A549 (cell line): ENCODE measurements around the gene NSUN7. TPM values are rescaled to one million over a fixed set of nuclear protein-coding genes. Genes with fewer than 3 reads are reported as not detected.

Source experiments
- ATAC-seq, 2 experiments: fragments of 200-7000 bp in 1 of 2; fragments of >200 bp in 1 of 2; cut with Nextera tagmentation in 1 of 2; cut with Tn5 transposase in 1 of 2; 3 replicates each; pipeline versions ENCODE4 v1.8.0 to v1.9.1; 2018 to 2020; ENCODE audit warnings: mild to moderate bottlenecking in 1 of 2, moderate library complexity in 1 of 2
- CTCF ChIA-PET: fragments of 300-600 bp; sonication (Branson Sonifier 250); formaldehyde crosslinking; extraction: SDS; loops from one replicate; lab custom pipeline; 2021; ENCODE audit warnings: antibody characterized with exemption, inconsistent platforms; lab: Yijun Ruan, JAX
- POLR2A ChIA-PET: fragments of 350-600 bp; formaldehyde crosslinking; extraction: SDS; loops from one replicate; lab custom pipeline; 2021; ENCODE audit warnings: antibody characterized with exemption, inconsistent platforms; lab: Yijun Ruan, JAX
- DNase-seq, 2 experiments: peaks; one replicate each; pipeline versions ENCODE4 v3.0.0 to v3.0.0-alpha.2; 2011 to 2016; ENCODE audit warnings: low read depth in 1 of 2, low spot score in 1 of 2
- FAIRE-seq: peaks from 2 replicates; lab custom pipeline; 2011; peaks lifted over from hg19 to GRCh38; lab: Jason Lieb, UNC
- H3K27ac ChIP-seq, 2 experiments: fragments of >200 bp; sonication (Bioruptor Twin); formaldehyde crosslinking; 3 replicates each; pipeline ENCODE4 v1.5.1; 2016 to 2017
- H3K4me1 ChIP-seq: fragments of >200 bp; sonication (Bioruptor Twin); formaldehyde crosslinking; 3 replicates; pipeline ENCODE4 v1.6.1; 2016
- H3K4me2 ChIP-seq: fragments of >200 bp; sonication (Bioruptor Twin); formaldehyde crosslinking; 3 replicates; pipeline ENCODE4 v1.6.1; 2016
- H3K4me3 ChIP-seq: fragments of >200 bp; sonication (Bioruptor Twin); formaldehyde crosslinking; 3 replicates; pipeline ENCODE4 v1.5.1; 2016
- H3K9me3 ChIP-seq: fragments of >200 bp; sonication (Bioruptor Twin); formaldehyde crosslinking; 3 replicates; pipeline ENCODE4 v1.6.1; 2016
- ATOH8 ChIP-seq: fragments of 250-450 bp; sonication (Bioruptor Pico); IDR thresholded peaks from 2 replicates; pipeline ENCODE4 v1.5.0; 2020; ENCODE audit warnings: low read depth, mild to moderate bottlenecking, moderate library complexity
- CBX8 ChIP-seq: fragments of 200-600 bp; sonication (generic); IDR thresholded peaks from 2 replicates; pipeline ENCODE4 v1.6.1; 2016
- CEBPB ChIP-seq, 2 experiments: fragments of >200 bp in 1 of 2; sonication (Bioruptor Twin) in 1 of 2; formaldehyde crosslinking in 1 of 2; IDR thresholded peaks; 2 replicates each; pipeline ENCODE4 v1.6.1; 2012 to 2016
- CHD4 ChIP-seq: fragments of 200-600 bp; sonication (generic); IDR thresholded peaks from 2 replicates; pipeline ENCODE4 v1.6.1; 2016; ENCODE audit warnings: antibody characterized with exemption, mild to moderate bottlenecking, borderline replicate concordance
- FOSL2 ChIP-seq, 2 experiments: fragments of 450-650 bp in 1 of 2; fragments of >200 bp in 1 of 2; sonication (Bioruptor Twin) in 1 of 2; formaldehyde crosslinking; IDR thresholded peaks; 2 replicates each; pipeline versions ENCODE4 v1.5.0 to v1.6.1; 2016 to 2020; ENCODE audit warnings: mild to moderate bottlenecking in 1 of 2, moderate library complexity in 1 of 2
- GATA3 ChIP-seq: IDR thresholded peaks from 2 replicates; pipeline ENCODE4 v1.6.1; 2012; ENCODE audit warnings: borderline replicate concordance
- HES2 ChIP-seq: fragments of >200 bp; sonication (Bioruptor Twin); formaldehyde crosslinking; IDR thresholded peaks from 2 replicates; pipeline ENCODE4 v1.6.1; 2016
- HOXB13 ChIP-seq: fragments of 250-450 bp; sonication (Bioruptor Pico); IDR thresholded peaks from 2 replicates; pipeline ENCODE4 v1.5.0; 2020; ENCODE audit warnings: low read depth, mild to moderate bottlenecking, moderate library complexity
- HOXB5 ChIP-seq: fragments of 250-450 bp; sonication (Bioruptor Pico); IDR thresholded peaks from 2 replicates; pipeline ENCODE4 v1.5.0; 2020; ENCODE audit warnings: mild to moderate bottlenecking, moderate library complexity
- JUN ChIP-seq, 2 experiments: fragments of >200 bp; sonication (Bioruptor Twin); formaldehyde crosslinking; IDR thresholded peaks; 2 replicates in 1 of 2; 3 replicates in 1 of 2; pipeline ENCODE4 v1.6.1; 2016 to 2017
- KDM5A ChIP-seq: fragments of 200-600 bp; sonication (generic); IDR thresholded peaks from 2 replicates; pipeline ENCODE4 v1.6.1; 2016; ENCODE audit warnings: antibody characterized with exemption, mild to moderate bottlenecking
- MAZ ChIP-seq: fragments of 150-350 bp; IDR thresholded peaks from 2 replicates; pipeline ENCODE4 v1.6.1; 2014; ENCODE audit warnings: antibody characterized with exemption, low read depth, low read length, borderline replicate concordance
- MYC ChIP-seq: IDR thresholded peaks from 2 replicates; pipeline ENCODE4 v1.6.1; 2012; ENCODE audit warnings: mild to moderate bottlenecking, inconsistent platforms, low read length, improper control_type of control experiment, borderline replicate concordance
- NFE2L2 ChIP-seq: fragments of 150-350 bp; conservative IDR thresholded peaks from 2 replicates; pipeline ENCODE4 v1.6.1; 2014; ENCODE audit warnings: low read length
- PBX3 ChIP-seq: IDR thresholded peaks from 2 replicates; pipeline ENCODE4 v1.6.1; 2012
- RAD21 ChIP-seq, 2 experiments: fragments of >200 bp in 1 of 2; sonication (Bioruptor Twin) in 1 of 2; formaldehyde crosslinking in 1 of 2; IDR thresholded peaks in 1 of 2; conservative IDR thresholded peaks in 1 of 2; 2 replicates in 1 of 2; 3 replicates in 1 of 2; pipeline ENCODE4 v1.6.1; 2012 to 2018; ENCODE audit warnings: inconsistent platforms in 1 of 2
- RARB ChIP-seq: fragments of 250-450 bp; sonication (Bioruptor Pico); IDR thresholded peaks from 2 replicates; pipeline ENCODE4 v1.8.0; 2021; ENCODE audit warnings: mild to moderate bottlenecking, moderate library complexity
- RFX5 ChIP-seq: fragments of 450-650 bp; IDR thresholded peaks from 2 replicates; pipeline ENCODE4 v1.7.1; 2014; ENCODE audit warnings: antibody characterized with exemption, mild to moderate bottlenecking, moderate library complexity
- RNF2 ChIP-seq: fragments of 200-600 bp; sonication (generic); IDR thresholded peaks from 2 replicates; pipeline ENCODE4 v1.6.1; 2016; ENCODE audit warnings: low read depth, mild to moderate bottlenecking, antibody characterized with exemption, moderate library complexity, borderline replicate concordance
- SREBF2 ChIP-seq: fragments of 450-650 bp; IDR thresholded peaks from 2 replicates; pipeline ENCODE4 v1.6.1; 2014; ENCODE audit warnings: mild to moderate bottlenecking, moderate library complexity
- TP53 ChIP-seq: fragments of 250-450 bp; sonication (Bioruptor Pico); IDR thresholded peaks from 2 replicates; pipeline ENCODE4 v1.5.0; 2021; ENCODE audit warnings: mild to moderate bottlenecking, moderate library complexity
- USF2 ChIP-seq: fragments of 450-650 bp; IDR thresholded peaks from 2 replicates; pipeline ENCODE4 v1.6.1; 2014; ENCODE audit warnings: antibody characterized with exemption
- ZC3H11A ChIP-seq: fragments of 450-650 bp; IDR thresholded peaks from 2 replicates; pipeline ENCODE4 v1.6.1; 2014; ENCODE audit warnings: antibody characterized with exemption, mild to moderate bottlenecking
- WGBS: methylation state at CpG from one replicate; pipeline ENCODE4 v1.1.6; 2017; ENCODE audit errors: missing lambda C conversion rate; 5-methylcytosine and 5-hydroxymethylcytosine counted together
- polyA plus RNA-seq, 4 experiments: library from polyadenylated mRNA; depleted of rRNA in 3 of 4; stranded (reverse); fragments of >200 nt; fragmentation: RNase III in 1 of 4; extraction: RNeasy Plus Mini Kit Qiagen cat#74134 plus additional on column Dnase treatment in 1 of 4; gene quantifications; 2 replicates in 3 of 4; 3 replicates in 1 of 4; pipeline ENCODE4 v1.2.3, GENCODE V29; 2011 to 2017
- TF ChIP-seq, protein P1 (sequence below): fragments of 250-450 bp; sonication (Bioruptor Pico); IDR thresholded peaks from 2 replicates; pipeline ENCODE4 v1.5.0; 2021; ENCODE audit warnings: mild to moderate bottlenecking, moderate library complexity, borderline replicate concordance
- TF ChIP-seq, protein P2 (sequence below): fragments of >200 bp; sonication (Bioruptor Twin); formaldehyde crosslinking; IDR thresholded peaks from 3 replicates; pipeline ENCODE4 v1.5.1; 2016

NSUN7 gene
- polyA plus RNA-seq, 2 of the 4 experiments (the other 2 are of a cell fraction): 0.65 to 1.4 TPM

DNA sequence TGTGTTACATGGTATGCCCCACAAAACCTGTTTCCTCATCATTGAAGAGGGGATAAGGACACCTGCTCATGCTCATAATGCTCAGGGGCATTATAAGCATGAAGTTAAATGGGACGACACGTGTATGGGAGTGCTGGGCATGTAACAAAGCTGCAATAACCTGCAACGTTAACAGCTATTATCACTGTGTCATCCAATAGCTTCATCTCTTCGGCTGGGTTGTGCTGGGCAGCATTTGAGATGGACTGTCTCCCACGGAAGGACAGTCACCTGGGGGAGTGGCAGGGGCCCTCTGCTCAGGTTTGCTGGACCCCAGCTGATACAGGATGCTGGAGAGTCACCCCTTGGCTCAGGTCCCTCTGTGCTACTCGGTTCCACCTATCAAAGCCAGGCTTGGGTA is 94.5 kb downstream of the NSUN7 start:
- no peak for DNase-seq
- 65% methylated on average over 6 of the region's 6 CpGs for WGBS
- FAIRE-seq: no peak
- H3K4me1 ChIP-seq: no peaks in the 10 kb centered on the region
- no peak overlapping the region for H3K27ac ChIP-seq
- ChIA-PET POLR2A (no interaction called here), CTCF (interaction anchor here (0.8 to 1.2 kb wide), 2 partner anchors 11 to 12 kb away, joined by 3 read pairs; no protein-coding TSS in a partner anchor)
- no peak overlapping the region for H3K4me2 ChIP-seq
- ATAC-seq: no peak
- TF ChIP-seq RARB: no peak
- TF ChIP-seq TP53 (CRISPR knock-in tag): no peak
- TF ChIP-seq, protein P1, sequence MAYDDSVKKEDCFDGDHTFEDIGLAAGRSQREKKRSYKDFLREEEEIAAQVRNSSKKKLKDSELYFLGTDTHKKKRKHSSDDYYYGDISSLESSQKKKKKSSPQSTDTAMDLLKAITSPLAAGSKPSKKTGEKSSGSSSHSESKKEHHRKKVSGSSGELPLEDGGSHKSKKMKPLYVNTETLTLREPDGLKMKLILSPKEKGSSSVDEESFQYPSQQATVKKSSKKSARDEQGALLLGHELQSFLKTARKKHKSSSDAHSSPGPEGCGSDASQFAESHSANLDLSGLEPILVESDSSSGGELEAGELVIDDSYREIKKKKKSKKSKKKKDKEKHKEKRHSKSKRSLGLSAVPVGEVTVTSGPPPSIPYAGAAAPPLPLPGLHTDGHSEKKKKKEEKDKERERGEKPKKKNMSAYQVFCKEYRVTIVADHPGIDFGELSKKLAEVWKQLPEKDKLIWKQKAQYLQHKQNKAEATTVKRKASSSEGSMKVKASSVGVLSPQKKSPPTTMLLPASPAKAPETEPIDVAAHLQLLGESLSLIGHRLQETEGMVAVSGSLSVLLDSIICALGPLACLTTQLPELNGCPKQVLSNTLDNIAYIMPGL (CRISPR knock-in tag): no peak
- TF ChIP-seq, protein P2, sequence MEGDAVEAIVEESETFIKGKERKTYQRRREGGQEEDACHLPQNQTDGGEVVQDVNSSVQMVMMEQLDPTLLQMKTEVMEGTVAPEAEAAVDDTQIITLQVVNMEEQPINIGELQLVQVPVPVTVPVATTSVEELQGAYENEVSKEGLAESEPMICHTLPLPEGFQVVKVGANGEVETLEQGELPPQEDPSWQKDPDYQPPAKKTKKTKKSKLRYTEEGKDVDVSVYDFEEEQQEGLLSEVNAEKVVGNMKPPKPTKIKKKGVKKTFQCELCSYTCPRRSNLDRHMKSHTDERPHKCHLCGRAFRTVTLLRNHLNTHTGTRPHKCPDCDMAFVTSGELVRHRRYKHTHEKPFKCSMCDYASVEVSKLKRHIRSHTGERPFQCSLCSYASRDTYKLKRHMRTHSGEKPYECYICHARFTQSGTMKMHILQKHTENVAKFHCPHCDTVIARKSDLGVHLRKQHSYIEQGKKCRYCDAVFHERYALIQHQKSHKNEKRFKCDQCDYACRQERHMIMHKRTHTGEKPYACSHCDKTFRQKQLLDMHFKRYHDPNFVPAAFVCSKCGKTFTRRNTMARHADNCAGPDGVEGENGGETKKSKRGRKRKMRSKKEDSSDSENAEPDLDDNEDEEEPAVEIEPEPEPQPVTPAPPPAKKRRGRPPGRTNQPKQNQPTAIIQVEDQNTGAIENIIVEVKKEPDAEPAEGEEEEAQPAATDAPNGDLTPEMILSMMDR: no peak
- TF ChIP-seq USF2: no peak
- no peak for TF ChIP-seq RFX5
- TF ChIP-seq ZC3H11A: no peak
- TF ChIP-seq HOXB5: no peak
- TF ChIP-seq HOXB13 (CRISPR knock-in tag): no peak
- TF ChIP-seq JUN (IDR thresholded peaks at IDR 0.05): no peak
- no peak for TF ChIP-seq CHD4
- TF ChIP-seq KDM5A: no peak
- no peak for TF ChIP-seq SREBF2
- TF ChIP-seq ATOH8 (CRISPR knock-in tag): no peak
- no peak for TF ChIP-seq PBX3
- TF ChIP-seq HES2: no peak
- no peak for TF ChIP-seq CEBPB (IDR thresholded peaks at IDR 0.05)
- no peak for TF ChIP-seq NFE2L2
- no peak for TF ChIP-seq MYC
- H3K9me3 ChIP-seq: no peaks in the 10 kb centered on the region
- H3K4me3 ChIP-seq: no peak overlapping the region

DNA sequence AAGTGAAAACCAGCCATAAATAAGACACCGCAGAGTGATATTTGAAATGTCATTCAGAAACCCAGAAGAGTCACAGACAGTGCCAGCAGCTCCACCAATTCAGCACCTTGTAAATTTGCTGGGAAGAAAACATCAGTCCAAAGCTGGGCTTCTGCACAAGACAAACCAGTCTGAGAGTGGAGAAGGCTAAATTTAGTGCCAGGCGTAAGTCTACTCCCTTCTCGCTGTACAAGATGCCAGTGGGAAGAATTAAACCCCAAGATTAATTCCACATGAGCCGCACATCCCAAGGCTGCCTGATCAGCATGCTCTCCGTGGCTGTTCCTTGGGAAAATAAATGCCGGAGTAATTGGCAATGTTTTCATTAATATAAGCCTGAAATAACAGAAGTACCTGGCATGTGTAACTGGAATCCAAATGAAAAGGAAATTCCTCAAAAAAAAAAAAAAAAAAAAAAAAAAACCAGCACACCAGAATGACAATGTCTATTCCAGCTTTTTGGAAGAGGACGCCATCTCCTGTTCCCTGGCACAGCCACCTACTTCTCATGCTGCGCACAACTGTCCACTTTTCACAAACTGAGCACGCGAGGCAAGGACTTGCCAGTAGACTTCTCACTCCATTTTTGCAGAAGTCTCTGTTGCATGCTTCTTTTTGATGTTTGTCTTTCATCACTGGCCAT is 95.5 kb downstream of the NSUN7 start:
- H3K27ac ChIP-seq: no peak overlapping the region
- CTCF ChIA-PET: interaction anchor here (0.8 to 1.2 kb wide), 2 partner anchors 11 to 12 kb away, joined by 3 read pairs; no protein-coding TSS in a partner anchor
- H3K4me3 ChIP-seq: no peak overlapping the region
- POLR2A ChIA-PET: no interaction called here
- DNase-seq: no peak
- TF ChIP-seq ATOH8 (CRISPR knock-in tag) (no peak), CBX8 (no peak), GATA3 (no peak), CEBPB (IDR thresholded peaks at IDR 0.05) (no peak), HES2 (no peak), FOSL2 (IDR thresholded peaks at IDR 0.05) (no peak), FOSL2 (CRISPR knock-in tag; IDR thresholded peaks at IDR 0.05) (no peak), RNF2 (no peak), KDM5A (no peak), MAZ (no peak), USF2 (no peak), RAD21 (conservative IDR thresholded peaks at IDR 0.05 in 1 of 2, IDR thresholded peaks at IDR 0.05 in 1 of 2) (no peak)
- no peak for ATAC-seq
- 92% methylated on average over 10 of the region's 10 CpGs for WGBS
- no peak for FAIRE-seq
- no peak overlapping the region for H3K4me2 ChIP-seq
- H3K4me1 ChIP-seq: no peaks in the 10 kb centered on the region
- H3K9me3 ChIP-seq: no peaks in the 10 kb centered on the region
